GM12878 (cell line): Measurements from ENCODE around the gene ANKRD13C. TPM values are rescaled to one million over a fixed set of nuclear protein-coding genes. Genes with fewer than 3 reads are reported as not detected.
A peak's percentile ranks its signal among the peaks of the same experiment; 100 is the strongest.

ENCODE experiments used
- BACH1 ChIP-seq: fragments of 450-650 bp; IDR thresholded peaks from 2 replicates; pipeline ENCODE4 v1.6.1; 2017; ENCODE audit warnings: mild to moderate bottlenecking, borderline replicate concordance
- CBFB ChIP-seq: IDR thresholded peaks from 2 replicates; pipeline ENCODE4 v1.6.1; 2016; ENCODE audit warnings: antibody characterized with exemption, low read depth
- CHD1 ChIP-seq: IDR thresholded peaks from 2 replicates; pipeline ENCODE4 v1.6.1; 2012; ENCODE audit warnings: low read depth, low read length, improper control_type of control experiment
- CUX1 ChIP-seq: IDR thresholded peaks from 2 replicates; pipeline ENCODE4 v1.6.1; 2012; ENCODE audit warnings: improper control_type of control experiment, low read depth, low read length; ENCODE audit not compliant: insufficient replicate concordance
- EED ChIP-seq: sonication (generic); IDR thresholded peaks from 2 replicates; pipeline ENCODE4 v1.6.1; 2016; ENCODE audit warnings: antibody characterized with exemption, low read depth
- GATAD2B ChIP-seq: fragments of 450-650 bp; conservative IDR thresholded peaks from 2 replicates; pipeline ENCODE4 v1.6.1; 2017; ENCODE audit warnings: low read depth, mild to moderate bottlenecking, moderate library complexity
- HCFC1 ChIP-seq: fragments of 150-350 bp; IDR thresholded peaks from 2 replicates; pipeline ENCODE4 v1.6.1; 2014; ENCODE audit warnings: low read length
- IKZF2 ChIP-seq, 2 experiments: fragments of 450-650 bp; IDR thresholded peaks; 2 replicates each; pipeline ENCODE4 v1.6.1; 2017; ENCODE audit warnings: mild to moderate bottlenecking in 2 of 2, moderate library complexity in 2 of 2
- MAX ChIP-seq: IDR thresholded peaks from 2 replicates; pipeline ENCODE4 v1.6.1; 2012; ENCODE audit warnings: low read depth, low read length, improper control_type of control experiment
- MTA3 ChIP-seq: IDR thresholded peaks from 2 replicates; pipeline ENCODE4 v1.6.1; 2012; ENCODE audit warnings: low read length, inconsistent platforms, borderline replicate concordance
- MXI1 ChIP-seq: fragments of 150-350 bp; IDR thresholded peaks from 2 replicates; pipeline ENCODE4 v1.6.1; 2011; ENCODE audit warnings: low read depth, mild to moderate bottlenecking, inconsistent platforms, low read length, improper control_type of control experiment
- MYC ChIP-seq: IDR thresholded peaks from 2 replicates; pipeline ENCODE4 v1.6.1; 2011; ENCODE audit warnings: mild to moderate bottlenecking, low read length, moderate library complexity, inconsistent platforms; ENCODE audit not compliant: insufficient read depth, insufficient replicate concordance, insufficient read length, severe bottlenecking
- NFYA ChIP-seq: IDR thresholded peaks from 2 replicates; pipeline ENCODE4 v1.6.1; 2011; ENCODE audit warnings: low read depth, mild to moderate bottlenecking, low read length, improper control_type of control experiment, borderline replicate concordance
- NR2F1 ChIP-seq: fragments of 450-650 bp; conservative IDR thresholded peaks from 2 replicates; pipeline ENCODE4 v1.6.1; 2017; ENCODE audit warnings: mild to moderate bottlenecking
- PAX8 ChIP-seq: fragments of 450-650 bp; IDR thresholded peaks from 2 replicates; pipeline ENCODE4 v1.6.1; 2017; ENCODE audit warnings: mild to moderate bottlenecking, moderate library complexity
- POLR2A ChIP-seq: IDR thresholded peaks from 2 replicates; pipeline ENCODE4 v1.6.1; 2011; ENCODE audit warnings: low read depth, mild to moderate bottlenecking, low read length
- SP1 ChIP-seq: IDR thresholded peaks from one replicate; pipeline ENCODE4 v1.6.1; 2011; ENCODE audit warnings: low read depth, low read length
- SREBF1 ChIP-seq: IDR thresholded peaks from 2 replicates; pipeline ENCODE4 v1.6.1; 2012; ENCODE audit warnings: mild to moderate bottlenecking, low read length
- STAT3 ChIP-seq: IDR thresholded peaks from 2 replicates; pipeline ENCODE4 v1.6.1; 2011; ENCODE audit warnings: low read depth, low read length, improper control_type of control experiment
- TAF1 ChIP-seq: IDR thresholded peaks from 2 replicates; pipeline ENCODE4 v1.6.1; 2011; ENCODE audit warnings: mild to moderate bottlenecking, low read depth, low read length, borderline replicate concordance
- TBL1XR1 ChIP-seq: IDR thresholded peaks from 2 replicates; pipeline ENCODE4 v1.6.1; 2012; ENCODE audit warnings: low read depth, low read length, improper control_type of control experiment
- USF2 ChIP-seq: IDR thresholded peaks from 2 replicates; pipeline ENCODE4 v1.6.1; 2011; ENCODE audit warnings: low read depth, low read length, improper control_type of control experiment, borderline replicate concordance
- YBX1 ChIP-seq: fragments of 450-650 bp; IDR thresholded peaks from 2 replicates; pipeline ENCODE4 v1.6.1; 2016; ENCODE audit warnings: antibody characterized with exemption
- ZNF217 ChIP-seq: fragments of 450-650 bp; IDR thresholded peaks from 2 replicates; pipeline ENCODE4 v1.6.1; 2017; ENCODE audit warnings: antibody characterized with exemption, mild to moderate bottlenecking
- polyA plus RNA-seq, 11 experiments: library from polyadenylated mRNA; depleted of rRNA in 4 of 11; unstranded in 6 of 11; stranded (reverse) in 5 of 11; fragments of >200 nt; fragmentation: Nextera tagmentation in 4 of 11; fragmentation: Illumina TruSeq in 1 of 11; extraction: Ambion mirVana in 4 of 11; extraction: Trizol in 1 of 11; gene quantifications; 1 replicate in 1 of 11; 2 replicates in 10 of 11; pipeline versions ENCODE4 v1.2.1 to v1.2.3, GENCODE V29; 2011 to 2016; ENCODE audit warnings: inconsistent platforms in 2 of 11, missing spikeins in 2 of 11, low read depth in 1 of 11
- total RNA-seq, 4 experiments: library from RNA; depleted of rRNA in 3 of 4; stranded (reverse); fragments of >200 nt in 3 of 4; fragmentation: Illumina TruSeq in 1 of 4; extraction: Trizol in 1 of 4; gene quantifications; 2 replicates each; pipeline versions ENCODE4 v1.2.1 to v1.2.3, GENCODE V29; 2013 to 2021

ANKRD13C gene
- total and polyA plus RNA-seq, 10 of the 15 experiments (the other 5 are each of a cell fraction or from before 2014, with no cell fraction given): 3.7 to 24.4 (median 14.1) TPM

GRCh38 chr1:70358921-70359564 is 4.5 kb upstream of the ANKRD13C start (continued):
- TF ChIP-seq ZNF217 (peak; percentile 86; the same call in 1 of the 2 replicates), GATAD2B (0 out of 2 replicates have a peak, but pooled peaks have one; percentile 40), USF2 (no peak), CHD1 (no peak), STAT3 (no peak), IKZF2 (IDR thresholded peaks at IDR 0.05) (peak; percentile 73 to 77; a peak in 3 of 4 replicates), TAF1 (no peak), YBX1 (no peak), PAX8 (no peak), MTA3 (0 out of 2 replicates have a peak, but pooled peaks have one; percentile 62), HCFC1 (no peak), SREBF1 (0 out of 2 replicates have a peak, but pooled peaks have one; percentile 30), EED (peak; percentile 55; the same call in 1 of the 2 replicates), POLR2A (no peak), MXI1 (no peak), NR2F1 (peak; percentile 83), MAX (no peak), MYC (no peak), BACH1 (peak; percentile 30; the same call in 1 of the 2 replicates), CUX1 (no peak), NFYA (no peak), SP1 (no peak), CBFB (peak; percentile 90), TBL1XR1 (no peak; the same call in 1 of the 2 replicates)
